Activated naive CD4-positive, alpha-beta T cell treated with anti-CD3 and anti-CD28 coated beads, Interleukin-2, amount 10 ng/mL, durations not matched to agents 7 days and 5 days (primary cell): Measurements from ENCODE around the gene FNIP1.
"Not testable (repeated sequence)": the region's sequence is repeated elsewhere in the genome, so short reads cannot be mapped to it uniquely, and the experiment has no call there.

ENCODE experiments used
- CTCF ChIA-PET: fragments of 350-600 bp; sonication (Branson Sonifier 250); formaldehyde crosslinking; loops from one replicate; lab custom pipeline; 2021; ENCODE audit warnings: antibody characterized with exemption; lab: Charles Lee
- DNase-seq: peaks from one replicate; pipeline ENCODE4 v3.0.0-alpha.2; 2020
- H3K27ac Mint-ChIP-seq: one replicate; pipeline ENCODE4 v1.8.0; 2021; ENCODE audit warnings: mild to moderate bottlenecking, moderate library complexity, mixed read lengths
- H3K27me3 Mint-ChIP-seq: one replicate; pipeline ENCODE4 v1.8.0; 2021; ENCODE audit warnings: mild to moderate bottlenecking, mixed read lengths
- H3K36me3 Mint-ChIP-seq: one replicate; pipeline ENCODE4 v1.8.0; 2021; ENCODE audit warnings: mixed read lengths
- H3K4me1 Mint-ChIP-seq: one replicate; pipeline ENCODE4 v1.8.0; 2021; ENCODE audit warnings: mixed read lengths
- H3K4me3 Mint-ChIP-seq: one replicate; pipeline ENCODE4 v1.8.0; 2021; ENCODE audit warnings: mild to moderate bottlenecking, moderate library complexity, mixed read lengths
- H3K9me3 Mint-ChIP-seq: one replicate; pipeline ENCODE4 v1.8.0; 2021; ENCODE audit warnings: mixed read lengths

The FNIP1 gene

DNA sequence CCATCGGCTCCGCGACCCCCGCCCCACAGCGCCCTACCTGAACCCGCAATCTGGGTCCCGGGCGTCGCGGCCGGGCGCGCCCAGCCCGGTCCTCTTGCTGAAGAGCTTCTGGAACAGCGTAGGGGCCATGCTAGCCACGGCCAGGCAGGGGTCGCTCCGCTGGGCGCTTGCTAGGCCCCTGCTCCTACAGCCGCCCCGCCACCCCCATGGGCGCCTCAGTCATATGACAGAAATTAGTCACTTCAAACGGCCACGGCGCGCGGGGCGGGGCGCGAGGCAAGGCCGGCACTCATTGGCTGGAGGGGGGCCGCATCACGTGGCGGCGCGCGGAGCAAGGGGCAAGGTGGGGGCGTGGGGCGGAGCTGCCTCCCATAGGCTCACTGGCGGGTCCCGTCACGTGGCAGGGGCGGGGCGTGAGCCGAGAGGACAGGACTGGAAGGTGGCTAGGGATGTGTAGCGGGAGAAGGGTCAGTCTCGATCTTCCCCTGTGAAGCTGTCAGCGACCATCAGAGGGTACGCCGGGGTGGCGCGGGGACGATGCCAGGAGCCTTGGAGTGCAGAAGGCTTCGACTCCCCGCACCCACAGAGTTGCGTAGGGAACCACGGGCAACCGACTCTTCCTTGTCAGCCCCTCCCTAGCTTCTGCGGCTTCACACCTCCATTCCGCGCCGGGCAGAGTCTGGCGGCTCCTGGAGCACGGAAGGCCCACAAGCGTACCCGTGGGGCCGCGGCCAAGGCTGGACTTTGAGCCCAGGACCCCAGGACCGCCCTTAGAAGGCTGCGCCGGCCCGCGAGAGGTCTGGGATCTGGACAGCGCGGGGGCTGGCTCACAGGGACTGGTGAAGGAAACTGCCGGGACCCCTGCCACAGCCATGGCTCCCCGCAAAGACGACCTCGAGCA lies at the start of gene FNIP1:
FNIP1 (minus strand) TSS at position 225 of the 901 bp plus-strand sequence; CDS start at position 129, 96 bp downstream.
- DNase-seq = peak; percentile 99
- peaks cover 11% of the 10 kb centered on the region for H3K27me3 Mint-ChIP-seq
- H3K27ac Mint-ChIP-seq = peak within 1 kb of the TSS; percentile 95
- H3K4me1 Mint-ChIP-seq = peaks cover 32% of the 10 kb centered on the region
- CTCF ChIA-PET = interaction anchor here (0.6 to 2.9 kb wide), 4 partner anchors 102 to 380 kb away, joined by 3 to 13 read pairs (median 6); no protein-coding TSS in a partner anchor
- no peaks in the 10 kb centered on the region for H3K9me3 Mint-ChIP-seq
- peaks cover 22% of the 10 kb centered on the region for H3K36me3 Mint-ChIP-seq
- peak within 1 kb of the TSS; percentile 98 for H3K4me3 Mint-ChIP-seq

DNA sequence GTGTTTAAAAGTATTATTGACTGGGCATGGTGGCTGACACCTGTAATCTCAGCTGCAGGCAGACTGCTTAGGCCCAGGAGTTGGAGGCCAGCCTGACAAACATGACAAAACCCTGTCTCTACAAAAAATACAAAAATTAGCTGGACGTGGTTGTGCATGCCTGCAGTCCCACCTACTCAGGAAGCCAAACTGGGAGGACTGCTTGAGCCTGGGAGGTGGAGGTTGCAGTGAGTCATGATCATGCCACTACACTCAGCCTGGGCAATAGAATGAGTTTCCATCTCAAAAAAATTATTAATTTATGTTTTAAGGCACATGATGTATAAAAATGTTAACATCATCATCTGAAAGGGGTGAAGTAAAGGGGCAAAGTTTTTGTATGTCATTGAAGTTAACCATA lies 49.7 kb upstream of the FNIP1 start:
- Mint-ChIP-seq H3K4me3 (no peak overlapping the region), H3K36me3 (peaks cover 35% of the 10 kb centered on the region), H3K27ac (no peak overlapping the region), H3K27me3 (peaks cover 10% of the 10 kb centered on the region), H3K4me1 (no peaks in the 10 kb centered on the region), H3K9me3 (peaks cover 54% of the 10 kb centered on the region)
- no peak for DNase-seq
- CTCF ChIA-PET = no interaction called here

DNA sequence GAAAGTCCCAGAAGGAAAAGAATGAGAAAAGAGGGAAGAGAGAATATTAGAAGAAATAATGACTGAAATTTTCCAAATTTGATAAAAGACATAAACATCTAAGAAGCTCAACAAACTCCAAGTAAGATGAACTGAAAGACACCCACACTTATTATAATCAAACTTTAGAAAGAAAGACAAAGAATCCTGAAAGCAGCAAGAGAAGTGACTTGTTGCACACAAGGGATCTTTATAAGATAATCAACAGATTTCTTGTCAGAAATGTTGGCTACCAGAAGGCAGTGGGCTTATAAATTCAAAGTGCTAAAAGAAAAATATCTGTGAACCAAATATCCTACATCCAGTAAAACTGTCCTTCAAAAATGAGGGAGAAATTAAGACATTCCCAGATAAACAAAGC lies 49.0 kb upstream of the FNIP1 start:
- no peak for DNase-seq
- Mint-ChIP-seq H3K9me3 (peaks cover 54% of the 10 kb centered on the region), H3K27me3 (peaks cover 9% of the 10 kb centered on the region), H3K27ac (no peak overlapping the region), H3K4me1 (no peaks in the 10 kb centered on the region), H3K4me3 (no peak overlapping the region), H3K36me3 (peaks cover 34% of the 10 kb centered on the region)
- CTCF ChIA-PET = no interaction called here

DNA sequence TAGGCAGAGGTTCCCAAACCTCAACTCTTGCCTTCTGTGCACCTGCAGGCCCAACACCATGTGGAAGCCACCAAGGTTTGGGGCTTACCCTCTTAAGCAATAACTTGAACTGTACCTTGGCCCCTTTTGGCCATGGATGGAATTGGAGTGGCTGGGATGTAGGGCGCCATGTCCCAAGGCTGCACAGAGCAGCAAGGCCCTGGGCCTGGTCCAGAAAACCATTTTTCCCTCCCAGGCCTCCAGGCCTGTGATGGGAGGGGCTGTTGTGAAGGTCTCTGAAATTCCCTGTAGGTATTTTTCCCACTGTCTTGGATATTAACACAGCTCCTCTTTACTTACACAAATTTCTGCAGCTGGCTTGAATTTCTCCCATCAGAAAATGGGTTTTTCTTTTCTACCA lies 46.2 kb upstream of the FNIP1 start:
- H3K36me3 Mint-ChIP-seq = peaks cover 20% of the 10 kb centered on the region
- CTCF ChIA-PET, H3K27ac Mint-ChIP-seq, H3K4me3 Mint-ChIP-seq, H3K4me1 Mint-ChIP-seq, DNase-seq: not testable (repeated sequence)
- peaks cover 11% of the 10 kb centered on the region for H3K27me3 Mint-ChIP-seq
- H3K9me3 Mint-ChIP-seq = peaks cover 54% of the 10 kb centered on the region

DNA sequence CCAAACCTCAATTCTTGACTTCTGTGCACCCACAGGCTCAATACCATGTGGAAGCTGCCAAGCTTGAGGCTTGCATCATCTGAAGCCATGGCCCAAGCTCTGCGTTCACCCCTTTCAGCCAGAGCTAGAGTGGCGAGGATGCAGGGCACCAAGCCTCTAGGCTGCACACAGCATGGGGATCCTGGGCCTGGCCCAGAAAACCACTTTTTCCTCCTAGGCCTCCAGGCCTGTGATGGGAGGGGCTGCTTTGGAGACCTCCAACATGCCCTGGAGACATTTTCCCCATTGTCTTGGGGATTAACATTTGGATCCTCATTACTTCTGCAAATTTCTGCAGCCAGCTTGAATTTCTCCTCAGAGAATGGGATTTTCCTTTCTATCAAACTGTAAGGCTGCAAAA lies 35.9 kb upstream of the FNIP1 start:
- H3K4me1 Mint-ChIP-seq, DNase-seq, H3K4me3 Mint-ChIP-seq, H3K27ac Mint-ChIP-seq, CTCF ChIA-PET, H3K36me3 Mint-ChIP-seq: not testable (repeated sequence)
- peaks cover 17% of the 10 kb centered on the region for H3K9me3 Mint-ChIP-seq
- H3K27me3 Mint-ChIP-seq = peaks cover 13% of the 10 kb centered on the region

DNA sequence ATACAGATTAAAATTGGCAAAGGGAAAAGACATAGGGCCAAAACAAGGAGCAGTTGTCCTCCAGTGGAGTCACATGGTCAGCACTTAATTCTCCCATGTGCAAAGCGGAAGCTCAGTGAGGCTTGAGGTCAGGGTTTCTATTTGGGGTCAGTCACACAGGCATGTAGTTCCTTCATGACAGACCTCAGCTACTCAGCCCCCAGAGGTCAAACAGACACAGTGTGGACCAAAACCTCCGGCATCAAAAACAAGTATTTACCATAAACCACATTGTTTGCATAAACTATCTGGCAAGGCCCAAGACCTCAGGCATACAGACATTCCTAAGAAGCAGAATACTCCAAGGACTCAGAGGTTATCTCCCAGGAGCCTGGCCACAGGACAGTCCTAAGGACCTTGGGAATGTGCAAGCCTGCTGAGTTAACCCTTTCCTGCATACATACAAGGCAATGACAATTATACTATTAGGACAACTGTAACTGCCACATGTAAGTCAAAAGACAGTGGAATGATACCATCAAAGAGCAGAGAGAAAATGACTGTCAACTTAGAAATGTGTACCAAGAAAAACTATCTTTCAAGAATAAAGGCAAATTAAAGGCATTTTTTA lies 28.7 kb upstream of the FNIP1 start:
- DNase-seq = no peak
- Mint-ChIP-seq H3K27me3 (peaks cover 16% of the 10 kb centered on the region), H3K27ac (no peak overlapping the region), H3K4me1 (peaks cover 10% of the 10 kb centered on the region), H3K4me3 (no peak overlapping the region), H3K9me3 (peaks cover 3% of the 10 kb centered on the region), H3K36me3 (peaks cover 4% of the 10 kb centered on the region)
- CTCF ChIA-PET = no interaction called here

DNA sequence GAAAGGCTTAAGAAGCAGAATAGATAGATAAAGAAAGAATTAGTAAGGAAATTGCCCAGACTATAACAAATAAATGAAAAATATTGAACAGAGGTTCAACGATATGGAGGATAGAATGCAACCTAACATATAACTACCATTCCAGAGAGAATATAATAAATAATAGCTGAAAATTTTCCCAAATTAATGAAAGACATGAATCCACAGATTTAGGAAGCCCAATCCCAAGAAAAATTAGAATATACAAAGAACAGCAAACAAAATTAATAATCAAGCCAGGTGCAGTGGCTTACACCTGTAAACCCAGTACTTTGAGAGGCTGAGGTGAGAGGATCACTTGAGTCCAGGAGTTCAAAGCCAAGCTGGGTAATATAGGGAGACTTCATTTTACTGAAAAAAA lies 27.8 kb upstream of the FNIP1 start:
- CTCF ChIA-PET = no interaction called here
- Mint-ChIP-seq H3K4me3 (no peak overlapping the region), H3K9me3 (peaks cover 3% of the 10 kb centered on the region), H3K27ac (no peak overlapping the region), H3K36me3 (peaks cover 4% of the 10 kb centered on the region), H3K27me3 (peaks cover 16% of the 10 kb centered on the region), H3K4me1 (peaks cover 4% of the 10 kb centered on the region)
- no peak for DNase-seq

DNA sequence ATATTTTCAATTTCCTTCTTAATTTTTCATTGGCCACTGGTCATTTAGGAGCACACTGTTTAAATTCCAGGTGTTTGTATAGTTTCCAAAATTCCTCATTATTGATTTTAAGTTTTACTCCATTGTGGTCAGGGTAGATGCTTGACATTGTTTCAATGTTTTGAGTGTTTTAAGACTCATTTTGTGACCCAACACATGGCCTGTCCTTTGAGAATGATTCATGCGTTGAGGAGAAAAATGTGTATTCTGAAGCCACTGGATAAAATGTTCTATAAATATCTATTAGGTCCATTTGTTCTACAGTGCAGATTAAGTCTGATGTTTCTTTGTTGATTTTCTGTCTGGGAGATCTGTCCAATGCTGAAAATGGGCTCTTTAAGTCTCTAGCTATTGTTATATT lies 24.4 kb upstream of the FNIP1 start:
- Mint-ChIP-seq H3K27ac (no peak overlapping the region), H3K27me3 (peaks cover 16% of the 10 kb centered on the region), H3K9me3 (peaks cover 1% of the 10 kb centered on the region), H3K4me3 (no peak overlapping the region), H3K36me3 (peaks cover 2% of the 10 kb centered on the region), H3K4me1 (peaks cover 7% of the 10 kb centered on the region)
- DNase-seq = no peak
- CTCF ChIA-PET = no interaction called here

DNA sequence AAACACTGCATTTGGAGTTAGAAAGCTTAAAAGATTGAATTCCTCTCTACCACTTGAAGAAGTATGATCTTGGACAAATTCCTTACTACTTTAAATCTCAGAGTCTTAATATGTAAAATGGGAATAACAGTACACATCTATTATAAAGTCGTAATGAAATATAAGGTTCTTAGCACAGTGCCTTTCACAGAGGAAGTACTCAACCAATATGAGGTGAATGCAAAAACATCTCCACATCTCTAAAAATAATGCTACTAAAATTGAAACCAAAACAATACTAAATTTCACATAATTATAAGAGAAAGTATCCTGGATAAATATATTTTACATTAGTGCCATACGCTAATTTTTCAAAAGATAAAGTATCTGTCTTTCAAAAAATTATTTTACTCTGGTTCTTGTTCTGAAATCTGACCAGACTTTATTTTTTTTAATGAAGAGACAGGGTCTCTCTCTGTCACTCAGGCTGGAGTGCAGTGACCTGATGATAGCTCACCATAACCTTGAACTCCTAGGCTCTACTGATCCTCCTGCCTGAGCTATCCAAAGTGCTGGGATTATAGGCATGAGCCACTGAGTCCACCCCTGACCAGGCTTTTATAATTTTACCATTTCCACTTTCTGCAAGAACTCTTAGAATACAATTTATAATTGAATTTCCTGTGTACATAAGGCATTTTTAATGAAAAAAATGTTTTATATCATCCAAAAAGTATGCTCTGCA lies 21.3 kb upstream of the FNIP1 start:
- no peak overlapping the region for H3K27ac Mint-ChIP-seq
- no peak overlapping the region for H3K4me3 Mint-ChIP-seq

DNA sequence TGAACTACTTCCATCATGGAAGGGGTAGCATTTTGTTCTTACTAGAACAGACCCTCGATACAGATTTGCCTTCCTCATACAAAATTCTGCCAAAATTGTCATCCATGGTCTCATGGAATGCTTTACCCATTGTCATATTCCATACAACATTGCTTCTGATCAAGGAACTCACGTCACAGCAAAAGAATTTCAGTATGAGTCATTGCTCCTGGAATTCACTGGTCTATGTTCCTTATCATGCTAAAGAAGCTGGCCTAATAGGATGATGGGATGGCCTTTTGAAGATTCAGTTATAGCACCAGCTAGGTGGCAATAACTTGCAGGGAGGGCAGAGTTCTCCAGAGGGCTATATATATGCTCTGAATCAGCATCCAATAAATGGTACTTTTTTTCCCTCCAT lies 18.2 kb upstream of the FNIP1 start:
- Mint-ChIP-seq H3K27me3 (no peaks in the 10 kb centered on the region), H3K27ac (no peak overlapping the region), H3K4me3 (no peak overlapping the region), H3K9me3 (no peaks in the 10 kb centered on the region), H3K4me1 (peaks cover 10% of the 10 kb centered on the region), H3K36me3 (no peaks in the 10 kb centered on the region)
- CTCF ChIA-PET = interaction anchor here (0.5 to 1.5 kb wide), 2 partner anchors 107 to 225 kb away, joined by 5 to 6 read pairs; no protein-coding TSS in a partner anchor
- no peak for DNase-seq

More for the DNA sequence above, 21.3 kb upstream of the FNIP1 start:
- H3K27me3 Mint-ChIP-seq = peaks cover 16% of the 10 kb centered on the region
- DNase-seq = no peak
- CTCF ChIA-PET = no interaction called here
- H3K4me1 Mint-ChIP-seq = peaks cover 7% of the 10 kb centered on the region
- H3K36me3 Mint-ChIP-seq = peaks cover 2% of the 10 kb centered on the region
- H3K9me3 Mint-ChIP-seq = no peaks in the 10 kb centered on the region

DNA sequence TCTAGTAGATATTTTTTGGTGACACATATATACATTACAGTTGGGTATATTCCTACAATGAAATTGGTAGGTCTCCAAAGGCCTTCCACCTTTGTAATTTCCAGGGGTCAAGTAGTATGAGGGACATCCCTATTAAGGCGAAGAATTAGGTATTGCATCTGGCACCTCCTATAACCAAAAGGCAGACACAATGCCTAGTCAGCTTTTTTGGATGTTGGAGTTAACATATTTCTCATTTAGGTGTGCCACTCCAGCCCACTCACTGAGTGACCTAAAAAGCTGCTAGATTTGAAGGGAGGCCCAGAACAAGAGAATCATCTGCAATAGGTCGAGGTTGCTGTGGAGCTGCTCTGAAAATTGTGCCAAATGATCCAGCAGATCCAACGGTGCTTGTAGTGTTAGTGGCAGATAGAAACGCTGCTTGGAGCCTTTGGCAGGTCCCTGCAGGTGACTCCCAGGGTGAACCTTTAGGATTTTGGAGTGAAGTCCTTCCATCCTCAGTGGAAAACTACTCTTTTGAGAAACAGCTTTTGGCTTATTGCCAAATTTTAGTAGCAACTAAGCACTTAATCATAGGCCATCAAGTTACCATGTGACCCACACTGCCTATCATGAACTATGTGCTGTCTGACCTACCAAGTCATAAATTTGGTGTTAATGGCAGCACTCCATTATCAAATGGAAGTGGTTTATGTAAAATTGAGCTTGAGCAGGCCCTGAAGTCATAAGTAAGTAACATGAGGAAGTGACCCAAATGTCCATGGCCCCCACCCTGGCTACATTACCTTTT lies 15.7 kb upstream of the FNIP1 start:
- Mint-ChIP-seq H3K27ac (no peak overlapping the region), H3K4me3 (no peak overlapping the region), H3K36me3 (no peaks in the 10 kb centered on the region), H3K9me3 (no peaks in the 10 kb centered on the region), H3K4me1 (peaks cover 4% of the 10 kb centered on the region), H3K27me3 (peaks cover 1% of the 10 kb centered on the region)
- no peak for DNase-seq
- CTCF ChIA-PET = interaction anchor here (3.2 to 5.7 kb wide), 3 partner anchors 195 to 250 kb away, joined by 16 to 98 read pairs (median 29); partner anchors contain the start of gene IL3

DNA sequence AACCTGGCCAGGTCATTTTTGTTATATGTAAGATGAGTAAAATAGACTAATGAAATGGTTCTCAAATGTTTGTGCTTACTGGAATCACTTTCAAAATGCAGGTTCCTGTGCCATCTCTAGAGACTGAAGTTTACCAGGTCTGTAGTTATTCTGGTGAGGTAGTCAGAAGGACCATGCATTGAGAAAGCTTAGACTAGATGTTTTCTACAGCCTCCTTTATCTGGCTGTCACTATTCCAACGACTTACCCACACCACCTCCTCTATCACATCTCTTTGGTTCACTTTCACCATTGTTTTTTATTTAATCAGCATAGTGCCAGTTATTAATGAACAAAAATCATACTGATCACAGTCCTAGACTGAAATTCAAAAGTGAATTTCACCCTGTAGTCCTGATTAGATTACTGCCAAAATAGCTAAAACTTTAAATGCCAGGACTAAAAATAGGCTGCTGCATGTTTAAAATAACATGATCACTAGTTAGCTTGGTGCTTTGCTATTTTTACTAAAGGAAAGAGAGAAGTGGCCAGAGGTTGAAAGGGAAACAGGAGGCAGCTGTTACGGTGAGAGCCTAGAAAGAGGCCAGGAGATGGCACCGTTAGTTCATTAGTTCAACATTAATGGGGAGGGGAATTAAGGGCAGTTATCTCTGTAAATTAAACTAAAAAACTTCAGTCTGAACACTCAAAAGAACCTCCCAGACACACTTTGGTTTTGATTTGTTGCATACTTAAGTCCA lies 13.9 kb upstream of the FNIP1 start:
- Mint-ChIP-seq H3K36me3 (no peaks in the 10 kb centered on the region), H3K27ac (no peak overlapping the region), H3K27me3 (peaks cover 5% of the 10 kb centered on the region), H3K9me3 (no peaks in the 10 kb centered on the region), H3K4me1 (peaks cover 3% of the 10 kb centered on the region), H3K4me3 (no peak overlapping the region)
- peak; percentile 27 for DNase-seq
- CTCF ChIA-PET = interaction anchor here (0.6 to 5.7 kb wide), 9 partner anchors 11 to 299 kb away, joined by 3 to 98 read pairs (median 4); partner anchors contain the start of genes ACSL6, IL3 and MEIKIN
